ENCODE data around the gene SIAH3.
A peak's percentile ranks its signal among the peaks of the same experiment; 100 is the strongest.
"Not testable (repeated sequence)": the region's sequence is repeated elsewhere in the genome, so short reads cannot be mapped to it uniquely, and the experiment has no call there.

The SIAH3 gene

GRCh38 chr13:45851171-45851921, at the start of gene SIAH3:
SIAH3 (minus strand) TSS chr13:45851753; CDS start chr13:45851629, 124 bp downstream.
- DNase-seq: no peak

GRCh38 chr13:45899406-45899805, 47.9 kb upstream of the SIAH3 start:
- no peak for DNase-seq

- DNase-seq: no peak
Measured at GRCh38 chr13:45897562-45897961, 46.0 kb upstream of the SIAH3 start.

GRCh38 chr13:45896285-45896684, 44.7 kb upstream of the SIAH3 start:
- no peak for DNase-seq

GRCh38 chr13:45895881-45896280, 44.3 kb upstream of the SIAH3 start:
- no peak for DNase-seq

GRCh38 chr13:45892513-45892912, 41.0 kb upstream of the SIAH3 start:
- DNase-seq: no peak

GRCh38 chr13:45889590-45890243, 38.2 kb upstream of the SIAH3 start:
- DNase-seq: peak; percentile 11

GRCh38 chr13:45886466-45886865, 34.9 kb upstream of the SIAH3 start:
- no peak for DNase-seq

- no peak for DNase-seq
Measured at GRCh38 chr13:45885194-45885593, 33.6 kb upstream of the SIAH3 start.

- no peak for DNase-seq
Measured at GRCh38 chr13:45882626-45883025, 31.1 kb upstream of the SIAH3 start.

- DNase-seq: no peak
Measured at GRCh38 chr13:45881353-45881752, 29.8 kb upstream of the SIAH3 start.

GRCh38 chr13:45880242-45880641, 28.7 kb upstream of the SIAH3 start:
- no peak for DNase-seq

GRCh38 chr13:45879666-45880065, 28.1 kb upstream of the SIAH3 start:
- DNase-seq: peak; percentile 57

GRCh38 chr13:45878966-45879365, 27.4 kb upstream of the SIAH3 start:
- DNase-seq: no peak

GRCh38 chr13:45876781-45877180, 25.2 kb upstream of the SIAH3 start:
- no peak for DNase-seq

- no peak for DNase-seq
Measured at GRCh38 chr13:45875951-45876350, 24.4 kb upstream of the SIAH3 start.

- DNase-seq: no peak
Measured at GRCh38 chr13:45873491-45874325, 22.2 kb upstream of the SIAH3 start.

GRCh38 chr13:45872566-45872965, 21.0 kb upstream of the SIAH3 start:
- DNase-seq: no peak

GRCh38 chr13:45871201-45871600, 19.6 kb upstream of the SIAH3 start:
- DNase-seq: not testable (repeated sequence)

- no peak for DNase-seq
Measured at GRCh38 chr13:45870232-45870631, 18.7 kb upstream of the SIAH3 start.

GRCh38 chr13:45865414-45865813, 13.9 kb upstream of the SIAH3 start:
- DNase-seq: no peak

- DNase-seq: no peak
Measured at GRCh38 chr13:45863709-45864590, 12.4 kb upstream of the SIAH3 start.

- DNase-seq: no peak
Measured at GRCh38 chr13:45861322-45861721, 9.8 kb upstream of the SIAH3 start.

All from RPMI8226 (cell line).